Activated CD8-positive, alpha-beta memory T cell treated with anti-CD3 and anti-CD28 coated beads, Interleukin-2, amount 50 U/mL, for 1 hour (primary cell): ENCODE data around the gene ZNF628.

Source experiments
- DNase-seq: peaks from one replicate; pipeline ENCODE4 v3.0.0-alpha.2; 2020; ENCODE audit errors: extremely low read depth

ZNF628 gene

GRCh38 chr19:55451163-55451964 lies 25.1 kb upstream of the ZNF628 start:
- no peak for DNase-seq

GRCh38 chr19:55451965-55452748 lies 24.3 kb upstream of the ZNF628 start:
- DNase-seq = no peak

- DNase-seq = no peak
Observed at GRCh38 chr19:55452749-55453346, 23.6 kb upstream of the ZNF628 start.

GRCh38 chr19:55453511-55454260 lies 22.7 kb upstream of the ZNF628 start:
- DNase-seq = no peak

- DNase-seq = no peak
Observed at GRCh38 chr19:55454787-55455243, 21.6 kb upstream of the ZNF628 start.

GRCh38 chr19:55455576-55456235 lies 20.7 kb upstream of the ZNF628 start:
- no peak for DNase-seq

GRCh38 chr19:55456347-55456746 lies 20.1 kb upstream of the ZNF628 start:
- DNase-seq = no peak

GRCh38 chr19:55457683-55458457 lies 18.5 kb upstream of the ZNF628 start:
- DNase-seq = no peak

- no peak for DNase-seq
Observed at GRCh38 chr19:55459551-55459949, 16.9 kb upstream of the ZNF628 start.

GRCh38 chr19:55459950-55460657 lies 16.3 kb upstream of the ZNF628 start:
- DNase-seq = no peak

GRCh38 chr19:55460670-55461258 lies 15.7 kb upstream of the ZNF628 start:
- DNase-seq = no peak

- peak; percentile 100 for DNase-seq
Observed at GRCh38 chr19:55461259-55461973, 15.0 kb upstream of the ZNF628 start, which contains the start of gene ISOC2. TSS of gene ISOC2 (minus strand) at chr19:55461642. CDS start at chr19:55456486, 5,156 bp downstream.

GRCh38 chr19:55461974-55462626 lies 14.3 kb upstream of the ZNF628 start:
- no peak for DNase-seq

GRCh38 chr19:55462722-55463121 lies 13.7 kb upstream of the ZNF628 start:
- no peak for DNase-seq

GRCh38 chr19:55463583-55464031 lies 12.8 kb upstream of the ZNF628 start:
- DNase-seq = no peak

- DNase-seq = no peak
Observed at GRCh38 chr19:55464039-55464661, 12.3 kb upstream of the ZNF628 start.

- no peak for DNase-seq
Observed at GRCh38 chr19:55464662-55465054, 11.8 kb upstream of the ZNF628 start, which contains the start of gene C19orf85. TSS of gene C19orf85 (minus strand) at chr19:55464751. CDS start at chr19:55464554, 197 bp downstream.
